HG03571 (cell line): ENCODE measurements around the gene INTS7.

ENCODE experiments used
- ATAC-seq: cut with Tn5 transposase; IDR thresholded peaks from one replicate; pipeline ENCODE4 v1.9.1; 2021; ENCODE audit not compliant: unreplicated experiment

Gene INTS7

GRCh38 chr1:212035123-212035834 is at the start of gene INTS7, which contains the start of gene DTL:
Gene INTS7 (minus strand): TSS chr1:212035557. CDS start chr1:212035437, 120 bp downstream.
Gene DTL (plus strand): TSS chr1:212035748. CDS start chr1:212035891, 143 bp downstream.
- ATAC-seq = peak; percentile 77

- no peak for ATAC-seq
Observed at GRCh38 chr1:212082765-212083406, 47.5 kb upstream of the INTS7 start.

GRCh38 chr1:212078826-212079225 is 43.5 kb upstream of the INTS7 start:
- no peak for ATAC-seq

GRCh38 chr1:212077028-212077427 is 41.7 kb upstream of the INTS7 start:
- no peak for ATAC-seq

GRCh38 chr1:212074856-212075255 is 39.5 kb upstream of the INTS7 start:
- ATAC-seq = no peak

- no peak for ATAC-seq
Observed at GRCh38 chr1:212074313-212074712, 39.0 kb upstream of the INTS7 start.

GRCh38 chr1:212073490-212073889 is 38.1 kb upstream of the INTS7 start:
- no peak for ATAC-seq

- ATAC-seq = no peak
Observed at GRCh38 chr1:212072047-212072446, 36.7 kb upstream of the INTS7 start.

- no peak for ATAC-seq
Observed at GRCh38 chr1:212070720-212071302, 35.5 kb upstream of the INTS7 start.

- no peak for ATAC-seq
Observed at GRCh38 chr1:212067787-212068186, 32.4 kb upstream of the INTS7 start.

- no peak for ATAC-seq
Observed at GRCh38 chr1:212062832-212063438, 27.6 kb upstream of the INTS7 start.

- no peak for ATAC-seq
Observed at GRCh38 chr1:212060632-212061472, 25.5 kb upstream of the INTS7 start.

GRCh38 chr1:212055333-212055732 is 20.0 kb upstream of the INTS7 start:
- no peak for ATAC-seq

- ATAC-seq = no peak
Observed at GRCh38 chr1:212053993-212054392, 18.6 kb upstream of the INTS7 start.

GRCh38 chr1:212045981-212046380 is 10.6 kb upstream of the INTS7 start:
- no peak for ATAC-seq

- ATAC-seq = no peak
Observed at GRCh38 chr1:212044851-212045250, 9.5 kb upstream of the INTS7 start.

GRCh38 chr1:212042436-212042835 is 7.1 kb upstream of the INTS7 start:
- ATAC-seq = no peak

- ATAC-seq = no peak
Observed at GRCh38 chr1:212040629-212041412, 5.5 kb upstream of the INTS7 start.

GRCh38 chr1:212039622-212040021 is 4.3 kb upstream of the INTS7 start:
- no peak for ATAC-seq

- no peak for ATAC-seq
Observed at GRCh38 chr1:212037900-212038299, 2.5 kb upstream of the INTS7 start.
